H9 (cell line): ENCODE data around the gene CUL2. TPM values are rescaled to one million over a fixed set of nuclear protein-coding genes. Genes with fewer than 3 reads are reported as not detected.

Experiments used
- DNase-seq: peaks from one replicate; pipeline ENCODE4 v3.0.0-alpha.2; 2017
- H2AFZ ChIP-seq: one replicate; pipeline ENCODE4 v1.6.1; 2013; ENCODE audit warnings: mild to moderate bottlenecking, low read length, control low read depth, moderate library complexity
- H2AK5ac ChIP-seq: 2 replicates; pipeline ENCODE4 v1.6.1; 2013; ENCODE audit warnings: low read length, control low read depth, mixed read lengths; ENCODE audit not compliant: insufficient read length
- H2BK120ac ChIP-seq: one replicate; pipeline ENCODE4 v1.6.1; 2013; ENCODE audit warnings: low read depth, mild to moderate bottlenecking, low read length, control low read depth, inconsistent platforms; ENCODE audit not compliant: poor library complexity, severe bottlenecking
- H2BK12ac ChIP-seq: 2 replicates; pipeline ENCODE4 v1.6.1; 2013; ENCODE audit warnings: low read length, control low read depth, mixed read lengths, low read depth; ENCODE audit not compliant: insufficient read length
- H2BK15ac ChIP-seq: 2 replicates; pipeline ENCODE4 v1.6.1; 2013; ENCODE audit warnings: low read depth, low read length, control low read depth
- H2BK20ac ChIP-seq: one replicate; pipeline ENCODE4 v1.6.1; 2013; ENCODE audit warnings: low read depth, mild to moderate bottlenecking, low read length, control low read depth, inconsistent platforms; ENCODE audit not compliant: poor library complexity, severe bottlenecking
- H2BK5ac ChIP-seq: 2 replicates; pipeline ENCODE4 v1.6.1; 2013; ENCODE audit warnings: low read length, control low read depth, mixed read lengths; ENCODE audit not compliant: insufficient read length
- H3K14ac ChIP-seq: 2 replicates; pipeline ENCODE4 v1.6.1; 2013; ENCODE audit warnings: low read length, control low read depth; ENCODE audit not compliant: insufficient read depth
- H3K18ac ChIP-seq: 2 replicates; pipeline ENCODE4 v1.6.1; 2013; ENCODE audit warnings: low read depth, mild to moderate bottlenecking, mixed read lengths, low read length, control low read depth; ENCODE audit not compliant: insufficient read length
- H3K23ac ChIP-seq: 2 replicates; pipeline ENCODE4 v1.6.1; 2013; ENCODE audit warnings: low read length, control low read depth, mixed read lengths, low read depth; ENCODE audit not compliant: insufficient read length
- H3K23me2 ChIP-seq: 2 replicates; pipeline ENCODE4 v1.6.1; 2013; ENCODE audit warnings: low read depth, mild to moderate bottlenecking, mixed read lengths, low read length, control low read depth; ENCODE audit not compliant: insufficient read length, poor library complexity, severe bottlenecking
- H3K27ac ChIP-seq: 2 replicates; pipeline ENCODE4 v1.5.1; 2013; ENCODE audit warnings: low read length, control low read depth, mixed read lengths, low read depth; ENCODE audit not compliant: insufficient read length
- H3K27me3 ChIP-seq: 2 replicates; pipeline ENCODE4 v1.6.1; 2013; ENCODE audit warnings: low read length, control low read depth, inconsistent platforms; ENCODE audit not compliant: insufficient read depth
- H3K4ac ChIP-seq: 2 replicates; pipeline ENCODE4 v1.6.1; 2013; ENCODE audit warnings: low read depth, mild to moderate bottlenecking, control low read depth, inconsistent platforms, low read length, moderate library complexity
- H3K4me1 ChIP-seq: 2 replicates; pipeline ENCODE4 v1.6.1; 2013; ENCODE audit warnings: low read length, control low read depth, inconsistent platforms; ENCODE audit not compliant: insufficient read depth
- H3K4me2 ChIP-seq: 2 replicates; pipeline ENCODE4 v1.6.1; 2013; ENCODE audit warnings: low read length, control low read depth, mixed read lengths; ENCODE audit not compliant: insufficient read length, insufficient read depth
- H3K56ac ChIP-seq: 2 replicates; pipeline ENCODE4 v1.6.1; 2013; ENCODE audit warnings: low read depth, mild to moderate bottlenecking, mixed read lengths, low read length, control low read depth; ENCODE audit not compliant: insufficient read length
- H3K79me1 ChIP-seq: 2 replicates; pipeline ENCODE4 v1.6.1; 2013; ENCODE audit warnings: low read depth, mild to moderate bottlenecking, moderate library complexity, low read length, control low read depth, inconsistent platforms; ENCODE audit not compliant: insufficient read depth, poor library complexity, severe bottlenecking
- H3K79me2 ChIP-seq: 2 replicates; pipeline ENCODE4 v1.6.1; 2013; ENCODE audit warnings: low read length, control low read depth, inconsistent platforms; ENCODE audit not compliant: insufficient read depth
- H3K9ac ChIP-seq: 2 replicates; pipeline ENCODE4 v1.6.1; 2013; ENCODE audit warnings: low read length, control low read depth, mixed read lengths; ENCODE audit not compliant: insufficient read length; ENCODE audit errors: extremely low read depth
- H3K9me3 ChIP-seq: one replicate; pipeline ENCODE4 v1.6.1; 2013; ENCODE audit warnings: low read depth, low read length, inconsistent platforms; ENCODE audit not compliant: control insufficient read depth
- H3T11ph ChIP-seq: one replicate; pipeline ENCODE4 v1.6.1; 2013; ENCODE audit warnings: mild to moderate bottlenecking, low read length, control low read depth, inconsistent platforms
- H4K20me1 ChIP-seq: one replicate; pipeline ENCODE4 v1.6.1; 2013; ENCODE audit not compliant: control insufficient read depth, insufficient read length, insufficient read depth
- H4K5ac ChIP-seq: 2 replicates; pipeline ENCODE4 v1.6.1; 2013; ENCODE audit warnings: low read depth, mild to moderate bottlenecking, mixed read lengths, low read length, control low read depth; ENCODE audit not compliant: insufficient read length
- H4K8ac ChIP-seq: replicated peaks from 2 replicates; pipeline ENCODE4 v1.6.1; 2013; ENCODE audit warnings: low read length, control low read depth, mixed read lengths, low read depth; ENCODE audit not compliant: insufficient read length
- H4K91ac ChIP-seq: 2 replicates; pipeline ENCODE4 v1.6.1; 2013; ENCODE audit warnings: low read depth, mild to moderate bottlenecking, moderate library complexity, mixed read lengths, low read length, control low read depth; ENCODE audit not compliant: insufficient read length
- H3K27ac Mint-ChIP-seq, 3 experiments: 2 replicates in 2 of 3; 3 replicates in 1 of 3; pipeline ENCODE4 v1.8.0; 2020 to 2021; ENCODE audit warnings: mixed read lengths in 3 of 3, mild to moderate bottlenecking in 1 of 3, moderate library complexity in 1 of 3
- H3K27me3 Mint-ChIP-seq: 2 replicates; pipeline ENCODE4 v1.8.0; 2021; ENCODE audit warnings: low read depth, mild to moderate bottlenecking, moderate library complexity, mixed read lengths
- H3K36me3 Mint-ChIP-seq, 3 experiments: 2 replicates in 2 of 3; 3 replicates in 1 of 3; pipeline ENCODE4 v1.8.0; 2020 to 2021; ENCODE audit warnings: low read depth in 3 of 3, mixed read lengths in 3 of 3; ENCODE audit not compliant: insufficient read depth in 1 of 3
- H3K4me1 Mint-ChIP-seq, 2 experiments: 2 replicates each; pipeline ENCODE4 v1.8.0; 2020; ENCODE audit warnings: mixed read lengths in 2 of 2
- H3K4me3 Mint-ChIP-seq, 2 experiments: 2 replicates in 1 of 2; 3 replicates in 1 of 2; pipeline ENCODE4 v1.8.0; 2020 to 2021; ENCODE audit warnings: mild to moderate bottlenecking in 2 of 2, mixed read lengths in 2 of 2, moderate library complexity in 1 of 2
- H3K9me3 Mint-ChIP-seq, 2 experiments: 2 replicates in 1 of 2; 3 replicates in 1 of 2; pipeline ENCODE4 v1.8.0; 2020; ENCODE audit warnings: mild to moderate bottlenecking in 2 of 2, mixed read lengths in 2 of 2, moderate library complexity in 1 of 2
- CTCF ChIP-seq: fragments of 200-600 bp; sonication (generic); conservative IDR thresholded peaks from 3 replicates; pipeline ENCODE4 v1.8.0; 2021; ENCODE audit warnings: antibody characterized with exemption, mild to moderate bottlenecking
- WGBS: extraction: QIAGEN DNeasy Blood & Tissue Kit; methylation state at CpG from one replicate; pipeline ENCODE4 v1.1.7; 2013; ENCODE audit warnings: missing lambda C conversion rate, low lambda C conversion rate, mixed read lengths; ENCODE audit not compliant: insufficient read length; ENCODE audit errors: extremely low coverage; 5-methylcytosine and 5-hydroxymethylcytosine counted together
- total RNA-seq: library from RNA; stranded (reverse); gene quantifications from 2 replicates; pipeline ENCODE4 v1.2.1, GENCODE V29; 2021

The CUL2 gene
- total RNA-seq, 1 experiment from 2014 or later = 43.3 TPM

- no peak overlapping the region for H3K14ac ChIP-seq
- no peak overlapping the region for H3K4ac ChIP-seq
- H3K27me3 ChIP-seq = no peaks in the 10 kb centered on the region
- Mint-ChIP-seq H3K4me3 (no peak overlapping the region), H3K9me3 (no peaks in the 10 kb centered on the region), H3K36me3 (peaks cover 0 to 5% (median 4%) of the 10 kb centered on the region in 3 experiments; a peak in 4 of 7 replicates), H3K27ac (no peak overlapping the region), H3K4me1 (peaks cover 4 to 14% of the 10 kb centered on the region in 2 experiments), H3K27me3 (no peaks in the 10 kb centered on the region)
- H3K23ac ChIP-seq = no peak overlapping the region
- no peak for TF ChIP-seq CTCF
- H3K9me3 ChIP-seq = no peaks in the 10 kb centered on the region
- no peak overlapping the region for H2BK5ac ChIP-seq
- no peak overlapping the region for H3K4me2 ChIP-seq
- H4K8ac ChIP-seq = no peak overlapping the region
- no peak overlapping the region for H3K27ac ChIP-seq
- H3T11ph ChIP-seq = no peak overlapping the region
- no peaks in the 10 kb centered on the region for H3K79me1 ChIP-seq
- H3K4me1 ChIP-seq = no peaks in the 10 kb centered on the region
- H2AK5ac ChIP-seq = no peak overlapping the region
- H4K5ac ChIP-seq = no peak overlapping the region
- H2BK15ac ChIP-seq = no peak overlapping the region
- no peak for DNase-seq
- H2BK20ac ChIP-seq = no peak overlapping the region
- peaks cover 1% of the 10 kb centered on the region; the same call in 1 of the 2 replicates for H3K79me2 ChIP-seq
- no peaks in the 10 kb centered on the region for H4K20me1 ChIP-seq
- H3K56ac ChIP-seq = no peak overlapping the region
- H2AFZ ChIP-seq = no peak overlapping the region
- no peak overlapping the region for H2BK120ac ChIP-seq
- H2BK12ac ChIP-seq = no peak overlapping the region
- H4K91ac ChIP-seq = no peak overlapping the region
- WGBS = no CpG with 5 or more reads among the region's 6 CpGs
- no peak overlapping the region for H3K18ac ChIP-seq
- H3K23me2 ChIP-seq = peaks cover 4% of the 10 kb centered on the region
- no peak overlapping the region for H3K9ac ChIP-seq
Observed at GRCh38 chr10:35124540-35124939, 34.4 kb upstream of the CUL2 start.
